Renal pelvis (tissue), 4 donors: ENCODE data around the gene MYO10. TPM values are rescaled to one million over a fixed set of nuclear protein-coding genes. Genes with fewer than 3 reads are reported as not detected.
"Not testable (repeated sequence)": the region's sequence is repeated elsewhere in the genome, so short reads cannot be mapped to it uniquely, and the experiment has no call there.

ENCODE experiments used
- DNase-seq: peaks from one replicate; pipeline ENCODE4 v3.0.0-alpha.2; 2013
- polyA plus RNA-seq, 3 donors: library from polyadenylated mRNA; unstranded; fragments of 120-200 nt; gene quantifications; one replicate each; pipeline ENCODE4 v1.2.1, GENCODE V29; 2013; ENCODE audit not compliant: insufficient read length in 3 of 3

MYO10 gene
- polyA plus RNA-seq, 3 donors, result 38.8 to 50.8 (median 41.7) TPM

DNA sequence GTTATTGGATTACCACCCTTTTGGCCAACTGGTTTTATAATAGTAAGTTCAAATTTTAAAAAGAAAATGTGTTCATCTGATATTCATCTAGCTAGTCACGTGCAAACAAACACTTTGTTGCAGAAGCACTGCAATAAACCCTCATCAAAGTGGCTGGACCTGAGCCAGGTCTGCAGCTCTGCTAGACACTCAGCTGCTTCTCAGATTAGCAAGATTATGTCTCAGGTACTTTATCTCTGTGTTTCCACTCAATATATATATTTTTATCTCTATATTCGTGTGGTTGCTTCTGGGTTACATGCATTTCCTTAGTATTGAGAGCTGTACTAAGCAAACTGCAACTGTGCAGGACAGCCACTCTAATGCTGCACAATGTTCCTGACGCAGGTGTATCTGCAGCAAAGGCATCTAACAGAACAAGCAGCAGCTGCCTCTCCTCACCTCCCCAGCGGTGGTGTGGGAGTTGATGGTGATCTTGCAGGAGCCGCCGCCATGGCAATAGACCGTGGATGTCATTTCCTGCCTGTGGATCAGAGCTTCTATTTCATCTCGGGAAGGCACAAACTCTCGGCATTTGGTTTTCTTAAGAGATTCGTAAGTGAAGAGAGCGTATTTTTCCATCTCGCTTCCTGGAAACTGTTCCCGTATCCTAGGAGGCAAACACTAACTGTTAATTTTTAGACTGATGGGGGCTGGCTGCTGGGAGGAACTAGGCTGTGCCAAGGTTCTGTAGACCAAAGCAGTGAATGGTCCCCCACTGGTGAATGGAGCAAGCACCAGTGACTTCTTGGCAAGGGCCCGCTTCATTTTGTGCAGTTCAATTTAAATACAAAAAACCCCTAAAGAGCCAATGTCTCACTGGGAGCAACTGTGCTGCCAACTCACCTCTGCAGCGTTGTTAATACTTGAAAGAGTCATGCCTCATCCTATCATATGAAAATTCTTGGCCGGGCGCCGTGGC, 262.6 kb downstream of the MYO10 start:
- DNase-seq, result peak; percentile 64

DNA sequence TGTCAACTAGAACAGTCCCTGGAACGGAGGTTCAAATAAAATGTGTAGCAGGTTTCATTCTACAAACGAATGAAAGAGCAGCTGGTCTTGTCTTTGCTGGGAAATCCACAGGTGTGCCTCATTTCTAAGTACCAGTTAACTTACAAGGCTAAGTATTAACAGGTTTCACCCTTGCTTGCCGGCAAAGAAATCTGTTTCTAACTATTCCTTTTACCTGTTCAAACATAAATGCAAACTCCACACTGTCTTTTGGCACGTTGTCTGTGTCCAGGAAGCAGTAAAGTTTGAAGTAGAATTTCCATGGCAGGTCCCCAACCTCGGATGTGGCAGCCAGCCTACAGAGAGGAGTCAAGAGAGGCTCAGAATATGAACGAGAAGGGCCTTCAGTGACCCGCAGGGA, 264.9 kb downstream of the MYO10 start:
- no peak for DNase-seq

DNA sequence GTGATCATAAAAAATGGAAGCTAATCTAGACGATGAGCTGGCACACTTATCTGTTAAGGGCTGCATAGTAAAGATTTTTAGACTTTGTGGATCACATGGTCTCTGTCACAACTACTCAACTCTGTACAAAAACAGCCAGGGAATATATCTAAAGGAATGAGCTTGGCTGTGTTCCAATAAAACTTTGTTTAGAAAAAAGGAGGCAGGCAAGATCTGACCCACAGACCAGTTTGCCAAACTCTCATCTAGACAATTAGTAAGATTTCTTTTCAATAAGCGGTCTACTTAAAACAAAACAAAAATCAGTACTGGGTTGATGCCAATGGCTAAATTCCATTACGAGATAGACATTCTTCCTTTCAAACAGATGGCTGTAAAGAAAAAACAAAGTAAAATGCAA, 266.3 kb downstream of the MYO10 start:
- DNase-seq, result no peak

- no peak for DNase-seq
Measured at GRCh38 chr5:16668631-16669030, 267.5 kb downstream of the MYO10 start.

DNA sequence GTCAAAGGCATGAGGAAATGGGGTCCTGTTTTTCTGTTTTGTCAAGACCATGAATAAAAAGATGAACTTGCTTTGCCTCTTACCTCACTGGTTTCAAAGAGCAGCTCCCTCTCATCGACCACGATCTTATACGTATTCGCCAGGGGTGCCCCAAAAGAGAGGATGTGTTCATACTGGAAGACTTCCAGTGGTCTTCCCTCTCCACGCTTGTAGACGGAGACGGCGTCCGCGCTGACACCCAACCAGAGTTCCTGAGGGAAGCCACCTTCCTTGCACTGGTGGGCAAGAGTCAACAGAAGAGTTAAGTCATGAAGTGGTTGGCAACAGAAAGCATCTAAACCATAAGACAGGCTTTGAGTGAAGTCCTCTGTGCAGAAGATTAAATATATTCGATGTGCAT, 267.9 kb downstream of the MYO10 start:
- no peak for DNase-seq

DNA sequence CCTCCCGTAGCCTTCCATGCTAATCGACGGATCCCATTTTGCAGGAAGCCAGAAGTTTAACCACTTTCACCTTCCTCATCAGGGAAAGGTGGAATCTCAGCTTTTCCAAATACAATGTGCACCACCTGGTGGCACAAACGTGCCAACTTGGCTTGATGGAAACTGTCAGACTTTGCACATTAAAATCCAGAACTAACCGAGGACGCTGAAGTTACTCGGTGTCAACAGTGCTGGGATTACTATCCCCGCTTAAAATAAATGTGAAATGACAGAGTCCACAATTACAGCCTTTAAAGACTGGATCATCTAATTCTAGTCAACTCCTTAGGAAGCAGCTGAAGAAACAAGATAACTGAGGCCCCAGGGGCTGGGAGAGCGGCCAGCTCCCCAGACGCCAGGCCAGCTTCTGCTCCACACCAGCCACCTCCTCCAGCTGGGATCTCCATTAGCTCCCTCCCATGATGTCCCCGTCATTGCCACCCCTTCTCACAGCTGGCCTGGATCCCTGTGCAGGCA, 269.1 kb downstream of the MYO10 start:
- peak; percentile 61 for DNase-seq

DNA sequence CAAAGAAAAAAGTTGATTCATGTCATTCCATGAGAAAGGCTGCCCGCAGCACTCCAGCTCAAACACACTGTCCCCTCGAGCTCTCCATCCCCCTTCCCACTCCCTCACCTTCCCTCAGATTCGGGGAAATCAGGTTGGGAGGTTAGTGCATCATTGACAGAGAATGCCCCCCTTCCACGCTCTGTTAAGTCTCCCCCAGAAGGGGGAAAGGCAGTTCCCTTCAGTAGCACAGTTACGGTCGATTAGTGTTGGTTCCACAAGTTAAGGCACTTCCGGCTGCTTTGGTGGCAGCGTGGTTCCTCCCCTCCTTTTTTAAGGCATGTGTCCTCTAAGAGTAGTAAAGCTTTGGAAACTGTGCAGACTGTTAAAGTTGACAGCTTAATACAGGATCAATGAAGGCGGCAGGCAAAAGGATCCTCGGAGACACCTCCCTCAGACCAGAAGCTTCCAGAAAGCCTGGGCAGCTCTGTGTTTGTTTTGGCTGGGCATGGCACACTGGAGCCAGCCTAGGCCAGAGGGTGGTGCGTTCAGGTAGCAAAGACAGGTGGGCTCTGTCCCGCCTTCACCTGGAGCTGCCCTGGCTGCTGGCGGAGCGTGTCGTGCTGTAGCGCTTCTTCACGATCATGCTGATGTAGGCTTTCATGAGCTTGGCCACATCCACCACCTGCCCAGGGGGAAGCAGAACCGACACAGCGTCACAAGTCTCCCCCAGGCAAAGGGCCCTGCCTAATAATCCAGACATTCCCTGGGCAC, 269.8 kb downstream of the MYO10 start:
- peak; percentile 42 for DNase-seq

GRCh38 chr5:16665601-16666000, 270.5 kb downstream of the MYO10 start:
- no peak for DNase-seq

DNA sequence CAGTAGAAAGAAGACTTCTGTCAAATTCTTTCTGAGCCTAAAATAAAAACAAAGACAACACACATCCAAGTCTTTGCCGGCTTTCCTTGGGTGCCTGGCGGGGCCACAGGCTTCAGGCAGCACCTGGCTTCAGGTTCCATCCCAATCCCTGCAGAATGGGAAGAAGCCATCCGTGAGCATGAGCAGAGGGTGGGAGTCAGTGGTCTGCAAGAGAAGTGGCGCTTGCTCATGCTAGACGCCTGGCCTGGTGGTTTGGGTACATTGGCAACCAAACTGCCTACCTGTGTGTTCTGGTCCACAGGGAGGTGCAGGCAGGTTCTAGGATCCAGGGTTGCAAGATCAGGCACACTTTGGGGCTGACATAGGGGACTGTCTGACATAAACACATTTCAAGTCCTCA, 271.7 kb downstream of the MYO10 start:
- no peak for DNase-seq

- no peak for DNase-seq
Measured at GRCh38 chr5:16663840-16664239, 272.2 kb downstream of the MYO10 start.

GRCh38 chr5:16661713-16662112, 274.4 kb downstream of the MYO10 start:
- no peak for DNase-seq

- DNase-seq, result no peak
Measured at GRCh38 chr5:16660982-16661381, 275.1 kb downstream of the MYO10 start.

- DNase-seq, result no peak
Measured at GRCh38 chr5:16659536-16659935, 276.6 kb downstream of the MYO10 start.

GRCh38 chr5:16656561-16657191, 279.4 kb downstream of the MYO10 start:
- no peak for DNase-seq

DNA sequence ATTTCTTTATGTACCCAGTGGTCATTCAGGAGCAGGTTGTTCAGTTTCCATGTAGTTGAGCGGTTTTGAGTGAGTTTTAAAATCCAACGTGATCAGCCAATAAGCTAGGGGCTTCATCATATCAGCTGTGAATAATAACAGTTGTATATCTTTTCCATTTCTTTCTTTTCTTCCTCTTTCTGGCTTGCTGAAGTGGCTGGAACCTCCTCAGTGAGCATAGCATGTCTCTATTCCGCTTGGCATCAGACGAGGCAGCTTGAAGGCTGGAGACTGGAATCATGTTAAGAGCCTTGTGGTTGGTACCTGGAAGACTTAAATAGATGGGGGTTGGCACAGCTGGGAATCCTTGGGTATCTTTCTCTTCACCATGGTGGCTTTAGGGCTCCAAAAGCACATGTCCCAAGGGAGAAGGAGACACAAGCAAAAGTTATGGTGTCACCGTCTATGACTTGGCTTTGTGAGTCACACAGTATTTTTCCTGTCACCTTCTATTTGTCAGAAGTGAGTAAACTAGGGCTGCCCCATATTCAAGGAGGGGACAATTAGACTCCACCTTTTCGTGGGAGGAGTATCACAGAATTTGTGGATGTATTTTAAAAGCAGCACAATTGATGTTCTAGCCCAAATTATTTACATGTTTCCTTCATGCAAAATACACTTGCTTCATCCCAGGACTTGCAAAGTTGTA, 281.3 kb downstream of the MYO10 start:
- DNase-seq, result no peak

- not testable (repeated sequence) for DNase-seq
Measured at GRCh38 chr5:16648739-16649138, 287.3 kb downstream of the MYO10 start.

DNA sequence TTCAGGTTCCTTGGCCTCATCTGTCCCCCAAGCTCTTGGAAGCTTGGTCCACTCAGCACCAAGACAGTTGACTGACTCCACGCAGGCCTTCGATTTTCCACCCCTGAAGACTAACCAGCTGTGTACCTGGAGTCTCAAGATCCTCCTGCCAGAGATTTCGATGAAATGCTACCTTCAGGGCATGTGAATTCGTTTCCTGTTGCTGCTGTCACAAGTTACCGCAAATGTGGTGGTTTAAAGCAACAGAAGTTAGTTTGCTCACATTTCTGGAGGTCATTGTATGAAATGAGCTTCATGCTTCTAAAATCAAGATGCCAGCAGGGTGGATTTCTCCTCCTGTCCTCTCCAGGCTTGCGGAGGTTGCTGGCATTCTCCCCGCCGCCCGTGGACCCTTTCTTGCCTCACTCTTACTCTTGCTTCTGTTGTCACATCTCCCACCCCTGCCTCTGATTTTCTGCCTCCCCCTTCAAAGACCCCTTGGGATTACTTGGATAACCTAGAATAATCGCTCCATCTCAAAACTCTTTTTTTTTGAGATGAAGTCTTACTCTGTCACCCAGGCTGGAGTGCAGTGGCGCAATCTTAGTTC, 291.7 kb downstream of the MYO10 start:
- DNase-seq, result no peak

DNA sequence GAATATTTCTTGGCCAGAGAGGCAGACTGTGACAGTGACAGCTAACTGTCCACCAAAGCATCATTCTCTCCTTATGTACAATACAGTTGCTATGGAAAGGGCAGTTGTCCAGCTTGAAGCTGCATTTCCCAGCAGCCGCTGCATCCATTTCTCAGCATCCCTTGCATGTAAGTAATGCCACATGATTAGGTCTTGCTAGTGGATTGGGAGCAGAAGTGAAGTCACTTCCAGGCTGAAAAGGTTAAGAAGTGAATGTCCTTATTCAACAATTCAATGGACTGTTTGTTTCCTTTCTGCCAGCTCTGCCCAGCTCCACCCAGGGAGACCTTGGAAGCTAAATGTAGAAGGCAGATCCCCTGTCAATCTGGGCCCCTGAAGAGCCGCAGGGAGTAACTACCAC, 293.2 kb downstream of the MYO10 start:
- DNase-seq, result no peak

- no peak for DNase-seq
Measured at GRCh38 chr5:16639206-16639605, 296.9 kb downstream of the MYO10 start.

GRCh38 chr5:16628376-16628775, 307.7 kb downstream of the MYO10 start:
- DNase-seq, result no peak

DNA sequence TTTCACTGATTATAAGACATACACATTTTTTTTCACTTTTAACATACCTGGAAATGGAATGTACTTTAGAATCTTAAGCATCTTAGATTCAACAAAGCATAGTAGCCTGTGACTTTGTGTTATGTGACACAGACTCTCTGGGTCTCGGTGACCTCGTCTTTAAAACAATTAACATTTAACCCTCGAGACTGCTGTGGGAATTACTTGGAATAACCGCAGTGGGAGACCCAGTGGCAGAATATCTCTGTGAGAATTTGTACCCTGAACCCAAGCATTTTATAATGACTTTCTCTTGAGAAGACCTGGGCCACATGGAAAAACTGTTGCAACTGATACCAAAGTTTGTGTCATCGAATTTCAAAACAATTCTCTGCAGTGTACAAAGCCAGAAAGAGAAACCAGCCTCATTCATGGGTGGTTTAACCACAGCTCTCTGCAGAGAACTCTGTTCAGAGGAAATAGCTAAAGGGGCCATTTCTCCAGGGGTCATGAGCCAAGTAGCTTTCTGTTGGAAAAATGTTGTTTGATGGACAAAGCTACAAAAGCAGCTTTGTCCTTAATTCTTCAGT, 309.3 kb downstream of the MYO10 start:
- no peak for DNase-seq
